Measurements from ENCODE around the gene KBTBD4.

KBTBD4 gene

GRCh38 chr11:47524291-47524874 lies 54.4 kb downstream of the KBTBD4 start:
- DNase-seq (ENCODE audit: low spot score), result no peak

GRCh38 chr11:47523490-47524225 lies 55.1 kb downstream of the KBTBD4 start:
- DNase-seq (ENCODE audit: low spot score), result peak; percentile 45
